Superior temporal gyrus (tissue), 1 donor: ENCODE data around the gene TIAM2.
"Not testable (repeated sequence)": the region's sequence is repeated elsewhere in the genome, so short reads cannot be mapped to it uniquely, and the experiment has no call there.

Experiments used
- DNase-seq: peaks from one replicate; pipeline ENCODE4 v3.0.0-alpha.2; 2016; ENCODE audit errors: extremely low spot score

TIAM2 gene

DNA sequence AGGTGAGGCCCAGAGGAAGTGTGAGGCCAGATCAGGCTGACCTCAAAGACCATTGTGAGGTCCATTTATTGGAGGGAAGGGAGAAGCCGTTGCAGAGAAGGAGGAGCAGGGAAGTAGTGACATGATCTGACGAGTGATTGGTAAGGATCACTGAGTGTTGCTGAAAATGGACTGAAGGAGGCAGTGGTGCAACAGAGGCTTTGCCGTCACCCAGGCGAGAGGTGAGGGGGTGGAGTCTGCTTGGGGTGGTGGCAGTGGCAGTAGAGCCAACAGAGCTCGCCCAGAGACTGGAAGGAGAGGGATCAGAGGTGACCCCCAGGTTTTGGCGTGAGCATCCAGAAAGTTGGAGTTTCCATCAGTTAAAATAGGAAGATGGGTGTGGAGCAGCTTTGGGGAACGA lies 200.8 kb downstream of the TIAM2 start:
- no peak for DNase-seq

GRCh38 chr6:155196911-155197310 lies 201.8 kb downstream of the TIAM2 start:
- DNase-seq = no peak

DNA sequence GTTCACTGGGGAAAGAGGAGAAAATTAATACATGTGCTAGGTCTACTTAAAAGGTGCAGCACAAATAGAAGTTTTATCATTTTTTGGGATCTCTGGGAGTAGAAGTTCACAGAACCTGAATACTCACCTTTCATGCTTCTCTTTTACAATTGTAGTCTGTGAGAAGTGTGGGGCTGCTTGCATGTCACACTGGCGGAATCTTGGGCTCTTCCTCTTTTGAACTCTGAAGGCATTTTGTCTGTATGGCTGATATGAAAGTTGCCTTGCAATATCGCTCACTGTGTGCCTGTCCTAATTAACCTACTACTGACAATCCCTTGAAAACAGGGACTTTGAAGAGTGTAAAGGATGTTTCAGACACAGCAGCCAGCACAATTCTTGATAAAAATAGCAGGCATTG lies 202.8 kb downstream of the TIAM2 start:
- no peak for DNase-seq

- DNase-seq = no peak
Observed at GRCh38 chr6:155200012-155200411, 204.9 kb downstream of the TIAM2 start.

DNA sequence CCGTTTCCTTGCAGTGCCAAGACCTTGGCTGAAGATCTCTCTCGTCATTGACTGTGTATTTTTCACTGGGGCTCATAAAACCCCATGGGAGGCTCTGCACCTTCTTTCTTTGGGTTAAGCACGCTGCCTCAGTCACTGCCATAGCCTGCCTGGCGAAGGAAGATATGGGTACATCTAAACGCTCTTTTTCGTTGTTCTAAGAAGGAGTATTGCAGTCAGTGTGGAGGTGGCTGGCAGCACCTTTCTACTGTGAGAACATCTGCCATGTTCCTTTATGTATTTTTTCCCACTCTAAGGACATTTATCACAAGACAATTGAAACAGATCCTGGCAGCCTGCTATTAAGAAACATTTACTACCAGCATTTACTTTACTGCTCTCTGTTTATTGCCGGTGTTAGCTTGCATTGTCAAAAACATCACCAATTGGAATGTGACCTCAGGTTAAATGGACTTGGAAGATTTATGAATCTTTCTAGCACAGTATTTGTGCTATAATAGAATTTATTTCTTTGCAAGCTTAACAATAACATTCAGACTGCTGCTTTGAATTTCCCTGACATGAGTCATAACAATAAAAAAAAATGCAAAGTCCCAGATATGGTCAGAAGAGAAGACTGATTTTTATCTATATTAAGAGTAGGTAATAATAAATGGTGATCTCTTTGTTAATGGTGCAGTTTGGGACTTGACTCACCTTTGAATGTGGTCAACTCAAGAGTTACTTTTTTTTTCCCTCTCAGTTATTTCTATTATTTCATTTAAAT lies 206.5 kb downstream of the TIAM2 start:
- DNase-seq = peak; percentile 49

- no peak for DNase-seq
Observed at GRCh38 chr6:155207223-155207622, 212.1 kb downstream of the TIAM2 start.

DNA sequence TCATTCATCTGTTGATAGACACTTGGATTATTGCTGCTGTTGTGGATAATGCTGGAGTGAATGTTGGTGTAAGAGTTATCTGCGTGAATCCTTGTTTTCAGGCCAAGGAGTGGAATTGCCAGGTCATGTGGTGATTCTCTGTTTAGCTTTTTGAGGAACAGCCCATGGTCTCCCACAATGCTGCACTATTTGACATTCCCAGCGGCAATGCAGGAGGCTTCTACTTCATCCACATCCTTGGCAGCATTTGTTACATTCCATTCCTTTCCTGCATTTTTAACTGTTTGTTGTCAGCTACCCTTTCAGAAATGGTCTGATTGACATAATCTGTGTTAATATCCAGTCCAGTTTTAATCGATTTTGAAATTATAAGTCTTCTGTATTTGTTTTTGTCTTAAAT lies 217.0 kb downstream of the TIAM2 start:
- DNase-seq = no peak

DNA sequence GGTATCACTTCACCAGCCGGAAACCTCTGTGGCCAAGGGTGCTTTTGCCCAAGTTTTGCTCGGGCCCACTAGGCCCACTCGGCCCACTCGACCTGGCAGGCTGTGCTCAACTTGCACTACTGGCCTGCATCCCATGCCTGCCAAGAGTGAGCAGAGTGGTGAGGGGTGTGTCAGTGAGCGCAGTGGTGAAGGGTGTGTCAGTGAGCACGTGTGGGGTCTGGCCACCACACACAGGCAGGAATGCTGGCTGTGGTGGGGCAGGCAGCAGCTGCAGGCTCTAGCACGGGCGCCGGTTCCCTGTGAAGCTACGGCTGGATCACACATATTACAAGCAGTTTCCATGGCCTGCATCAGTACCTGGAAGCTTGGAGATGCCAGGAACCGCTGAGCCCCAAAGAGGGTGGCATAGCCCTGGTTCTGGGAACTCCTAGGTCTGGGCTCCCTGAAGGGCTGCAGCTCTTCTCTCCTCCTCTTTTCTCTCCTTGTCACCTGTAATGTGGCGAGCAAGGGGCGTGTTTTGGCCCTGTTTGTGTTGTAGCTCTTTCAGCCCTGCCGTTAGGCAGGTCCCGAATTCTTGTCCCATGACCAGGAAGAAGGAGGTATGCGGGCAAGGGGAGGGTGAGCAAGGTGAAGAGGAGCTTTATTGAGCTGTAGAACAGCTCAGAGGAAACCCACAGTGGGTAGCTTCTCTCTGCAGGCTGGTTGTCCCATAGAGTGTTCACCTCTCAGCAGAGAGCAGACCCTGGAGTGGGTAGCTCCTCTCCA lies 217.7 kb downstream of the TIAM2 start:
- DNase-seq = no peak

GRCh38 chr6:155213611-155214372 lies 218.7 kb downstream of the TIAM2 start:
- no peak for DNase-seq

DNA sequence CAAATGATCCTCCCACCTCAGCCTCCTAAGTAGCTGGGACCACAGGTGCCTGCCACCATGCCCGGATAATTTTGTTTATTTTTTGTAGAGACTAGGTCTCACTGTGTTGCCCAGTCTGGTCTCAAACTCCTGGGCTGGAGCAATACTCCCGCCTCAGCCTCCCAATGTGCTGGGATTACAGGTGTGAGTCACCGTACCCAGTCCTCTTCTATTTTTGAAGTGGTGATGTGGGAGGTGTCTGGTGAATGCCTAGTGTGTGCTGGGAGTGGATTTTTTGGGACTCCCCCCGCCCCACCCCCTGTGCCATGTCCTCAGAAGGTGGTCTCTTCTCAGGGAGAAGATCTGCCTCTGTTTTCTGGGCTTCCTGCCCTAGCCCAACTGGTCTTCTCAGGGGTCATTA lies 220.8 kb downstream of the TIAM2 start:
- no peak for DNase-seq

DNA sequence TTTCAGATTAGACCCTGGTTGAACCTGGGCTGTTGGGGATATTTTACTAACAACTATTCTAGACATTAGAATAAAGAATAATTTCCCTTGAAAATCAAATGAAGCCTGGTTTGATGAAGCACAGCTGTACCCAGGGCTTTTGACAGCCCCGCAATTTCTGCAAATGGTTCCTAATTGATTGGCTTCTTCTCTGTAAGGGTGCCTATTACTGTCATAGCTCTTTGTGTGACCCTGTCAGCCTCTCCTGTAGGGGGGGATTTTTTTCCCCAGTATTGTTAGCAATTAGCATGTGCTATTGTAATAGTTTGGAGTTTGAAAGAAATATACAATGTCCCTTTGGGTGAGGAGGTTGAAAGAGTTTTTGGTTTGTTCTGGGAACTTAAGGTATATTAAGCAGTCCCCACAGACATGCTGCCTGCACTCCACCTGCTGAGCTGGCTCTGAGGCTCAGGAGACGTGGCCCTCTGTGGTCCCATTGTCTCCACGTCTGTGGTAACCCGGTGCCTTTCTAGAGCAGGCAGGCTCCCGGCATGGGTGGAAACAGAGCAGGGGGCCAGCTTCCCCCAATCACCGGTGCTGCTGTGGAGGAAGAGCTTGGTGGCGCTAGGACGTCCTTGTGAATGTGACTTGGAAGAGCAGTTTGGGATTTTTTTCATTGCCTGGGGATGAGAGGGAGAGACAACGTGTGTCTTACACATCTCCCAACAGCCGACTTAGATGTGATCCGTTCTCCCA lies 221.4 kb downstream of the TIAM2 start:
- peak; percentile 59 for DNase-seq

DNA sequence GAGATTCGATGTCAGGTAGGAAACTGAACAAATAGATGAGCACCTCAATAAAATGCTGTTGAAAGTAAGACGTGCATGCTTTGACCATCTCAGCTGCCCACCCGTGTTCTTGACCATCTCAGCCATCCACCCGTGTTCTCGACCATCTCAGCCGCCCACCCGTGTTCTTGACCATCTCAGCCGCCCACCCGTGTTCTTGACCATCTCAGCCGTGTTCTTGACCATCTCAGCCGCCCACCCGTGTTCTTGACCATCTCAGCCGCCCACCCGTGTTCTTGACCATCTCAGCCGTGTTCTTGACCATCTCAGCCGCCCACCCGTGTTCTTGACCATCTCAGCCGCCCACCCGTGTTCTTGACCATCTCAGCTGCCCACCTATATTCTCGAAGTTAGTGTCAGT lies 223.6 kb downstream of the TIAM2 start:
- not testable (repeated sequence) for DNase-seq

DNA sequence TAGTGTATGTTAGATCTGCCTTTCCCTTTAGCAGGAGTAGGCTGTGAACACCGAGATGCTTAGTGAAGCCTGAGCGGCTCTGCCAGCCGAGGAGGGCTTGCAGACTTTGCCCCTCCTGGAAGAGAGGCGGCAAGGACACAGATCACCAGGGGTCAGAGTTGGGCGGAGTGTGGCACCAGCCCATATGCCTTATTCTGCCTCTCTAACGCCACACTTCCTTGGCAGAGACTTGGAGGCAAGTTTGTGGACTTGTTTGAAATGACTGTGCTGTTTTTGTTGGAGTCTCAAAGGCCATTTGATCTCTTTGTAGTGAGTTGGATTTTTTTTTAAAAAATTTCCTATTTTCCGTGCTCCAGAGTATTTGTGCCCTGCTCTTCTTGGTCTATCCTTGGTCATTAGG lies 224.2 kb downstream of the TIAM2 start:
- no peak for DNase-seq

DNA sequence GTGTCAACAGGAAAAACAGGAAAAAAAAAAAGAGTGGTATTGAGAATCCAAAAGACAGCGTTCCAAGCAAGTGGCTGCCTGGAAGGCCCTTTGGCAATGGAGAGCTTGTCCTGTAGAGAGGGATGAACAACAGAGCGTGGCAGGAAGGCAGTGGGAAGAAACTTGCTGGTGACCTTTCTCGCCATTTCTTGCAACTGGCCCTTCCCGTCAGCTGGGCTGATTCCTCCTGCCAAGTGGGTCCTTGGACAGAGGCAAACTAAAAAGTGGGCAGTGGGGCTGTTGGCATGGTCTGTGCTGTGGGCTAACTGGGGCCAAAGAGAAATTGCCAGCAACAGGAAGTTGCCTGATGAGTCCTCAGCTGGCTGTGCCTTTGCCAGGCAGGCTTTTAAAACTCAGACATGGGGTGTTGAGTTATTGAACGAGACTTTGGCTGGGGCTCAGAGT lies 224.8 kb downstream of the TIAM2 start:
- DNase-seq = no peak

GRCh38 chr6:155221086-155221485 lies 226.0 kb downstream of the TIAM2 start:
- no peak for DNase-seq

DNA sequence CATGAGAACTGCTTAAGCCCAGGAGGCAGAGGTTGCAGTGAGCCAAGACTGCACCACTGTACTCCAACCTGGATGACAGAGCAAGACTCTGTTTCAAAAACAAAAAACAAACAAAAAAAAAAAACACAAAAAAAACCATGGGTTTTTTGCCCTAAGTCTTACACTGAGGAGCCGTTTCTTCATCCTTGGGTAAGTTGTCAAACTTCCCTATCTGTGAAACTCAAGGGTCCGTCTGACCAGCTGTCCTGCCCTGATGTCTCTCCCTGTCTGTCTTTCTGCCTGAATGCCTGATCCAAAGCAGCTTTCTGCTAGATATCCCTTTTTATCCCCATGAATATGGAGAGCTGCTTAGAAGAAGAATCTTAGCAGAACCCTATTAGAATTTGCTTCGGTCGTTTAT lies 227.4 kb downstream of the TIAM2 start:
- DNase-seq = no peak

- DNase-seq = peak; percentile 62
Observed at GRCh38 chr6:155223646-155224451, 228.7 kb downstream of the TIAM2 start.

GRCh38 chr6:155224618-155225017 lies 229.5 kb downstream of the TIAM2 start:
- DNase-seq = no peak

- DNase-seq = no peak
Observed at GRCh38 chr6:155227046-155227445, 231.9 kb downstream of the TIAM2 start.

- no peak for DNase-seq
Observed at GRCh38 chr6:155228546-155229166, 233.5 kb downstream of the TIAM2 start.
